ENCODE data around the gene SAMD13.

The SAMD13 gene

GRCh38 chr1:84365225-84366221 is 64.0 kb downstream of the SAMD13 start:
- Histone ChIP-seq H3K36me3 (ENCODE audit: control insufficient read depth, insufficient read depth, low read length) (no peaks in the 10 kb centered on the region), H3K9me3 (ENCODE audit: control insufficient read depth, insufficient read depth, low read length) (no peaks in the 10 kb centered on the region), H3K4me1 (ENCODE audit: control insufficient read depth, insufficient read depth, low read length) (no peaks in the 10 kb centered on the region), H3K4me3 (ENCODE audit: low read depth, low read length) (no peak overlapping the region), H3K9ac (ENCODE audit: low read depth, low read length) (no peak overlapping the region), H3K27me3 (ENCODE audit: control insufficient read depth, insufficient read depth, low read length) (no peaks in the 10 kb centered on the region)

- no peaks in the 10 kb centered on the region for H3K36me3 ChIP-seq (ENCODE audit: control insufficient read depth, insufficient read depth, low read length)
- H3K9me3 ChIP-seq (ENCODE audit: control insufficient read depth, insufficient read depth, low read length): no peaks in the 10 kb centered on the region
- no peaks in the 10 kb centered on the region for H3K27me3 ChIP-seq (ENCODE audit: control insufficient read depth, insufficient read depth, low read length)
- H3K9ac ChIP-seq (ENCODE audit: low read depth, low read length): no peak overlapping the region
- no peaks in the 10 kb centered on the region for H3K4me1 ChIP-seq (ENCODE audit: control insufficient read depth, insufficient read depth, low read length)
- H3K4me3 ChIP-seq (ENCODE audit: low read depth, low read length): no peak overlapping the region
Observed at GRCh38 chr1:84366786-84367185, 65.3 kb downstream of the SAMD13 start.

GRCh38 chr1:84367219-84367618 is 65.7 kb downstream of the SAMD13 start:
- H3K36me3 ChIP-seq (ENCODE audit: control insufficient read depth, insufficient read depth, low read length): no peaks in the 10 kb centered on the region
- no peak overlapping the region for H3K9ac ChIP-seq (ENCODE audit: low read depth, low read length)
- no peak overlapping the region for H3K4me3 ChIP-seq (ENCODE audit: low read depth, low read length)
- no peaks in the 10 kb centered on the region for H3K9me3 ChIP-seq (ENCODE audit: control insufficient read depth, insufficient read depth, low read length)
- H3K4me1 ChIP-seq (ENCODE audit: control insufficient read depth, insufficient read depth, low read length): no peaks in the 10 kb centered on the region
- no peaks in the 10 kb centered on the region for H3K27me3 ChIP-seq (ENCODE audit: control insufficient read depth, insufficient read depth, low read length)

GRCh38 chr1:84368441-84368840 is 66.9 kb downstream of the SAMD13 start:
- H3K27me3 ChIP-seq (ENCODE audit: control insufficient read depth, insufficient read depth, low read length): no peaks in the 10 kb centered on the region

GRCh38 chr1:84370266-84370665 is 68.8 kb downstream of the SAMD13 start:
- no peaks in the 10 kb centered on the region for H3K9me3 ChIP-seq (ENCODE audit: control insufficient read depth, insufficient read depth, low read length)
- no peak overlapping the region for H3K9ac ChIP-seq (ENCODE audit: low read depth, low read length)
- H3K4me1 ChIP-seq (ENCODE audit: control insufficient read depth, insufficient read depth, low read length): no peaks in the 10 kb centered on the region
- H3K4me3 ChIP-seq (ENCODE audit: low read depth, low read length): no peak overlapping the region
- H3K36me3 ChIP-seq (ENCODE audit: control insufficient read depth, insufficient read depth, low read length): no peaks in the 10 kb centered on the region
- no peaks in the 10 kb centered on the region for H3K27me3 ChIP-seq (ENCODE audit: control insufficient read depth, insufficient read depth, low read length)

More at GRCh38 chr1:84368441-84368840, 66.9 kb downstream of the SAMD13 start:
- H3K9me3 ChIP-seq (ENCODE audit: control insufficient read depth, insufficient read depth, low read length): no peaks in the 10 kb centered on the region
- H3K4me1 ChIP-seq (ENCODE audit: control insufficient read depth, insufficient read depth, low read length): no peaks in the 10 kb centered on the region
- no peaks in the 10 kb centered on the region for H3K36me3 ChIP-seq (ENCODE audit: control insufficient read depth, insufficient read depth, low read length)
- no peak overlapping the region for H3K9ac ChIP-seq (ENCODE audit: low read depth, low read length)
- no peak overlapping the region for H3K4me3 ChIP-seq (ENCODE audit: low read depth, low read length)

- H3K27me3 ChIP-seq (ENCODE audit: control insufficient read depth, insufficient read depth, low read length): no peaks in the 10 kb centered on the region
- no peaks in the 10 kb centered on the region for H3K36me3 ChIP-seq (ENCODE audit: control insufficient read depth, insufficient read depth, low read length)
- H3K4me3 ChIP-seq (ENCODE audit: low read depth, low read length): no peak overlapping the region
- no peaks in the 10 kb centered on the region for H3K4me1 ChIP-seq (ENCODE audit: control insufficient read depth, insufficient read depth, low read length)
- no peaks in the 10 kb centered on the region for H3K9me3 ChIP-seq (ENCODE audit: control insufficient read depth, insufficient read depth, low read length)
- H3K9ac ChIP-seq (ENCODE audit: low read depth, low read length): no peak overlapping the region
Observed at GRCh38 chr1:84370831-84371394, 69.4 kb downstream of the SAMD13 start.

- H3K4me1 ChIP-seq (ENCODE audit: control insufficient read depth, insufficient read depth, low read length): no peaks in the 10 kb centered on the region
- H3K36me3 ChIP-seq (ENCODE audit: control insufficient read depth, insufficient read depth, low read length): no peaks in the 10 kb centered on the region
- H3K9me3 ChIP-seq (ENCODE audit: control insufficient read depth, insufficient read depth, low read length): no peaks in the 10 kb centered on the region
- no peaks in the 10 kb centered on the region for H3K27me3 ChIP-seq (ENCODE audit: control insufficient read depth, insufficient read depth, low read length)
- H3K4me3 ChIP-seq (ENCODE audit: low read depth, low read length): no peak overlapping the region
- H3K9ac ChIP-seq (ENCODE audit: low read depth, low read length): no peak overlapping the region
Observed at GRCh38 chr1:84373436-84374141, 72.1 kb downstream of the SAMD13 start.

- Histone ChIP-seq H3K36me3 (ENCODE audit: control insufficient read depth, insufficient read depth, low read length) (no peaks in the 10 kb centered on the region), H3K9me3 (ENCODE audit: control insufficient read depth, insufficient read depth, low read length) (no peaks in the 10 kb centered on the region), H3K9ac (ENCODE audit: low read depth, low read length) (no peak overlapping the region), H3K27me3 (ENCODE audit: control insufficient read depth, insufficient read depth, low read length) (no peaks in the 10 kb centered on the region), H3K4me3 (ENCODE audit: low read depth, low read length) (no peak overlapping the region), H3K4me1 (ENCODE audit: control insufficient read depth, insufficient read depth, low read length) (peaks cover 8% of the 10 kb centered on the region)
Observed at GRCh38 chr1:84374991-84375696, 73.6 kb downstream of the SAMD13 start.

- H3K36me3 ChIP-seq (ENCODE audit: control insufficient read depth, insufficient read depth, low read length): no peaks in the 10 kb centered on the region
- H3K9me3 ChIP-seq (ENCODE audit: control insufficient read depth, insufficient read depth, low read length): no peaks in the 10 kb centered on the region
- H3K4me3 ChIP-seq (ENCODE audit: low read depth, low read length): no peak overlapping the region
- no peaks in the 10 kb centered on the region for H3K27me3 ChIP-seq (ENCODE audit: control insufficient read depth, insufficient read depth, low read length)
- no peak overlapping the region for H3K9ac ChIP-seq (ENCODE audit: low read depth, low read length)
- H3K4me1 ChIP-seq (ENCODE audit: control insufficient read depth, insufficient read depth, low read length): peaks cover 8% of the 10 kb centered on the region
Observed at GRCh38 chr1:84376000-84376910, 74.7 kb downstream of the SAMD13 start.

- Histone ChIP-seq H3K9me3 (ENCODE audit: control insufficient read depth, insufficient read depth, low read length) (no peaks in the 10 kb centered on the region), H3K36me3 (ENCODE audit: control insufficient read depth, insufficient read depth, low read length) (no peaks in the 10 kb centered on the region), H3K27me3 (ENCODE audit: control insufficient read depth, insufficient read depth, low read length) (no peaks in the 10 kb centered on the region), H3K4me1 (ENCODE audit: control insufficient read depth, insufficient read depth, low read length) (peaks cover 8% of the 10 kb centered on the region), H3K9ac (ENCODE audit: low read depth, low read length) (no peak overlapping the region), H3K4me3 (ENCODE audit: low read depth, low read length) (no peak overlapping the region)
Observed at GRCh38 chr1:84377480-84378095, 76.1 kb downstream of the SAMD13 start.

All from iPS-15b (cell line).